GM19328 (cell line): ENCODE data around the gene C4B.
"Not testable (repeated sequence)": the region's sequence is repeated elsewhere in the genome, so short reads cannot be mapped to it uniquely, and the experiment has no call there.

Experiments
- ATAC-seq: cut with Tn5 transposase; IDR thresholded peaks from one replicate; pipeline ENCODE4 v1.9.1; 2021; ENCODE audit warnings: mild to moderate bottlenecking, moderate library complexity; ENCODE audit not compliant: unreplicated experiment

C4B gene

DNA sequence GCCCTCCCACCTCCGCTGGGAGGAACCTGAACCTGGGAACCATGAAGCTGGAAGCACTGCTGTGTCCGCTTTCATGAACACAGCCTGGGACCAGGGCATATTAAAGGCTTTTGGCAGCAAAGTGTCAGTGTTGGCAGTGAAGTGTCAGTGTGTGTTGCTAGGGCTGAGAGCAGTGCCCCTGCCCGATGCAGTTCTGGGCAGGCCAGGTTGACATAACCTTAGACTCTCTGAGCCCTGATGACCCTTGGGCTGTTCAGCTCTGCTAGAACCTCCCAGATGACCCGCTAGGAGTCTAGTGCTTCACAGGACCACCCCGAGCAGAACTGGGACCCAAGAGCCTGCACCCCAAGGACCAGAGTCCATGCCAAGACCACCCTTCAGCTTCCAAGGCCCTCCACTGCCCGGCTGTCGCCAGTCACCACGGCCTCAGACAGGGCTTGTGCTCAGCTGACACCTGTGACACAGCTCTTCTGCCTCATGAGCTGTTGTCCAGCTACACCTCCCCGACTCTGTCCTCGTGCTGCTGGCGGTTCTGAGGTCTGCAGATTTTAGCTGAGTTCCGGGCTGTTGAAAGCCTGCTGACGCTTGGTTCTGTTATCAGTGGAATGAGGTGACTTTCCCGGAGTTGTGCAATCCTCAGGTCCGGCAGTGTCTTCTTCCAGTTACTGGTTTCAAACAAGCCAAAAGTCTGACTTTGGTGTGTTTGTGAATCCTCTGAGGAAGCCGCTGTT lies 20.9 kb downstream of the C4B start:
- ATAC-seq, result not testable (repeated sequence)

DNA sequence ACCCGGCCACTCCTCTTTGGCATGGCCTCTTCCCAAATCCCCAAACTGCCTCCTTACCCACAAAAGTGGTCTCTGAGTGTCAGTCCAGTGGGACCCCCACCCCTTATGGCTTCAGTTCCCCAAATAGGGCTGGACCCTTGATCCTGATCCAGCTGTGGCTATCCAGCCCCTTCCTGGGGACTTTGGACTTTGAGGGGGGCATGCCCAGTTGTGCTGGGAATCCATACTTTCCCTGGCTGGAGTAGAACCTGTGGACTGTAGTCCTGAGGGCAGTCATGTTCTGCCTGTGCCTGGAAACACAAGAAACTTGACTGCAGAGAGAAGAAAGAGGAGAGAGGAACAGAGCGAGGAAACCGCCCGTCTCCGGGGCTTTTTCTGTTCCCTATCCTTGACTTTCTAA lies 22.5 kb downstream of the C4B start:
- ATAC-seq, result not testable (repeated sequence)

- not testable (repeated sequence) for ATAC-seq
Measured at GRCh38 chr6:32037598-32038524, 23.3 kb downstream of the C4B start, which contains the start of gene CYP21A2. Gene CYP21A2 (plus strand): TSS chr6:32038415. CDS start chr6:32038423, 8 bp downstream.

- not testable (repeated sequence) for ATAC-seq
Measured at GRCh38 chr6:32038878-32039277, 24.3 kb downstream of the C4B start.

GRCh38 chr6:32039321-32040274 lies 25.0 kb downstream of the C4B start:
- not testable (repeated sequence) for ATAC-seq

- ATAC-seq, result not testable (repeated sequence)
Measured at GRCh38 chr6:32040299-32041049, 25.9 kb downstream of the C4B start.

DNA sequence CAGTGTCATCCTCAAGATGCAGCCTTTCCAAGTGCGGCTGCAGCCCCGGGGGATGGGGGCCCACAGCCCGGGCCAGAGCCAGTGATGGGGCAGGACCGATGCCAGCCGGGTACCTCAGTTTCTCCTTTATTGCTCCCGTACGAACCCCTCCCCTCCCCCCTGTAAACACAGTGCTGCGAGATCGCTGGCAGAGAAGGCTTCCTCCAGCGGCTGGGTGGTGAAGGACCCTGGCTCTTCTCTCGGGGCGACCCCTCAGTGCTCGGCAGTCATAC lies 26.4 kb downstream of the C4B start:
- ATAC-seq, result not testable (repeated sequence)

DNA sequence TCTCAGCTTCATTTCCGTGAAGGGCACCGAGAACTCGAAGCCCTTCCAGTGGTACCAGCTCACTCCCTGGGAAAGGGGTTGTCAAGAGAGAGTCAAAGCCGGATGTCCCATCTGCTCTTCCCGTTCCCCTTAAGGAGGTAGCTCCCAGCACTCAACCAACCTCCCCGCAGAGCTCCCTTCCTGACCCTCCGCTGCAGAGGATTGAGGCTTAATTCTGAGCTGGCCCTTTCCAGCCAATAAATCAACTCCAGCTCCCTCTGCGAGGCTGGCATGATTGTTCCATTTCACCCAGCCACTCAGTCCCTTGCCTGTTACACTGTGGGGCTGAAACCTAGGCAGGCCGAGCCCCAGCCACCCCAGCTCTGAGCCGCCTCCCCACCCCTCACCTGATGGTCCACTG lies 26.8 kb downstream of the C4B start:
- not testable (repeated sequence) for ATAC-seq

- ATAC-seq, result not testable (repeated sequence)
Measured at GRCh38 chr6:32042276-32042675, 27.7 kb downstream of the C4B start.

DNA sequence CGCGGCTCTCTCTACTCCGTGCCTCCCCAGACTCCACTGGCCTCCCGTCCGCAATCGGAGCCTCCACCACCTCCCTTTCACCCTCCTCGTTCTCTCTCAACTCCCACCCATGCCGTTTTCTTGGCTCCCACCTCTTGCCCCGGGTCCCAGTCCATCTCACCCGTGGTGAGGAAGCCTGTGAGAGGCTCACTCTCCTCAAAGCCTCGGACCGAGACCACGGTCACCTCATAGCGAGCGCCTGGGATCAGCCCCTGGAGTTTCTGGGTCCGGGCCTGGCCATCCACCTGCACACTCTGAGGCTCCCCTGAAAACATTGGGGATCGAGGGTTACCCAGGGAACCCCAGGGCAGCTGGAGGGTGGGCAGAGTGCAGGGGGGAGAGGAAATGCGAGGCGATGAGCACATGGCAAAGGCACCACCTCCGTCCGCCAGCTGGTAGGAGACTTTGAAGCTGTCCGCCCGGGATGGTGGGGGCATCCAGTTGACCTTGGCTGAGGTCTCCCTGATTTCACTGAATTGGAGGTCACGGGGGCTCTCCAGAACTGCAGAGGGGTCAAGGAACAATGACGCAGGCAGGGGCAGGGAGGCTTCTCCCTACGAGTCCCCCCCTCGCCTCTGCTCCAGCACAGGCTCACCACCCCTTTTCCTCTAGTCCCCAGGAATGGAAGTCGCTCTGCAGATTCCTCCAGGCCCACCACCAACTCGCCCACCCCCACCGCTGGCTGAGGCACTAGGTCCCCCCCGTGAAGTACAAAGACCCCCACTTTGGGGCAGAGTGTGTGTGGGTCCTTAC lies 29.2 kb downstream of the C4B start:
- not testable (repeated sequence) for ATAC-seq

GRCh38 chr6:32044916-32045315 lies 30.3 kb downstream of the C4B start:
- ATAC-seq, result not testable (repeated sequence)

GRCh38 chr6:32045811-32046449 lies 31.3 kb downstream of the C4B start:
- no peak for ATAC-seq

GRCh38 chr6:32046450-32047083 lies 32.0 kb downstream of the C4B start:
- ATAC-seq, result no peak

GRCh38 chr6:32047084-32047478 lies 32.5 kb downstream of the C4B start:
- no peak for ATAC-seq

GRCh38 chr6:32047539-32047854 lies 32.9 kb downstream of the C4B start:
- ATAC-seq, result no peak

DNA sequence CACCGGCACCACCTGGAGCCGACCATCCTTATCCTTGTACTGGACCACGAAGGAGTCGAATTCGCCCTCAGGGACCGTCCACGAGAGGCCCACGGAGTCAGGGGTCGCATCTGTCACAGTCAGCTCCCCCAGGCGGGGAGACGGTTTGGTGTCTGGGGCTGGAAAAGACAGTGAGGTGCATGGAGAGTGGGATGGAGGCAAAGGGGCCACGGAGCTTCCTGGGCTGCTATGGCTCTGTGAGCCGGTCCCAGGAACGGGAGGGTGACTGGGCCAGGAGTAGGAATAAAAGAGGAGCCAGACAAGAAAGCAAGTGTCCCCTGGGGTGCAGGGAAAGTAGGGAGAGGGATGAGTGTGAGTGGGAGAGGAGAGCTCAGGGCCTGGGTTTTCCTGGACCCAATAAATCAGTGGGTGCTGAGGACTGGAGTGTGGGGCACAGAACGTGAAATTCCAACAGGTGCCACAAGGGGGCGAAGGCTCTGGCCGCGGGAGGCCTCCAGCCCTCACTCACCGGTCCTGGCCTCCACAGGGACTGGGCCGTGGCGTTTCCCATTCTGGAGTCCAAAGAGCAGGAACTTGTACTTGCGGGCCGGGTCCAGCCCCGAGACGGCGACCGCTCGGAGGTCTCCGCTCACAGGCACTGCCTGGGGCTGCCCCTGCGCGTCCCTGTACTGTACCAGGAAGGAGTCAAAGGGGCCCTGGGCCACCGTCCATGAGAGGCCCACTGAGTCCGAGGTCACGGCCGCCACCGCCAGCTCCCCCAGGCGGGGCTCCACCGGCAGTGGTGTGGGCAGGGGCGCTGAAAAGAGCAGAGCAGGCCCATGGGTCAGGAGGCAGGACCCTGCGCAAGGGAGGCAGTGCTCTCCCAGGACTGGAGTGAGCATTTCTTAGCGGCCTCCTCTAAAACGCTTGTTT lies 33.5 kb downstream of the C4B start:
- no peak for ATAC-seq

DNA sequence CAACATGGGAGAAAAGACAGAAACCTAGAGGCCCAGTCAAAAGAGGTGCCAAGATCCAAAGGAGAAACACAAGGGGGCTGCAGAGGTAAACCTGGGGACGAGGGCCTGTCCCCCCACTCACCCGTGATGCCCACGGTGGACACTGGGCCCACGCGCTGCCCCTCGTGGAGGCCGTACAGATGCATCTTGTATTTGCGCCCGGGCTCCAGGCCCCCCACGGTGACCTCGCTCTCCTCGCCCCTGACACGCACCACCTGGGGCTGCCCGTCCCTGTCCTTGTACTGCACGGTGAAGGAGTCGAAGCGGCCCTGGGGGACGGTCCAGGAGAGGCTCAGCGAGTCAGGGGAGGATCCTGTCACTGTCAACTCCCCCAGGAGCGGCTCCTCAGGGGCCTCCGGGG lies 34.6 kb downstream of the C4B start:
- not testable (repeated sequence) for ATAC-seq

DNA sequence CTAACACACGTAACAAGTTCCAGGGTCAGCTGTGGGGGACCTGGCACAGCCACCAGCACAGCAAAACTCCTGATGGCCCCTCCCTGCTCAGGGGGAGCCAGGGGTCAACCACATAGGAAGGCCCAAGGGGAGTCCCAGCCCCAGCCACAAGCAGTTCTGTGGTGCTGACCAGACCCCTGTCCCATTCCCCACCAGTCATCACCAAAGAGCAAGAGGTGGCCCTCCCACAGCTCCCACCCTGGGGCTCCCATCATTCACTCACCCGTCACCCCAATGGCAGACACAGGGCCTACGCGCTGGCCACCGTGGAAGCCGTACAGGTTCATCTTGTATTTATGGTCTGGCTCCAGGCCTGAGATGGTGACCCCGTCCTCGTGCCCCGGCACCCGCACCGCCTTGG lies 35.1 kb downstream of the C4B start:
- ATAC-seq, result not testable (repeated sequence)
